Loucy (cell line): ENCODE data around the gene MINDY4.

Experiments used
- H2AFZ ChIP-seq: fragments of 200-600 bp; sonication (generic); 2 replicates; pipeline ENCODE4 v1.6.0; 2016; ENCODE audit warnings: antibody characterized with exemption, mild to moderate bottlenecking, low read length, moderate library complexity
- H3F3A ChIP-seq: fragments of 200-600 bp; 2 replicates; pipeline ENCODE4 v1.6.0; 2016; ENCODE audit warnings: antibody characterized with exemption, low read depth, mild to moderate bottlenecking
- H3K27me3 ChIP-seq: fragments of 200-600 bp; sonication (generic); 2 replicates; pipeline ENCODE4 v1.6.1; 2014; ENCODE audit warnings: low read length, mild to moderate bottlenecking; ENCODE audit not compliant: insufficient read depth, poor library complexity, severe bottlenecking
- H3K36me3 ChIP-seq: fragments of 200-600 bp; sonication (generic); 2 replicates; pipeline ENCODE4 v1.6.1; 2016; ENCODE audit warnings: low read length; ENCODE audit not compliant: insufficient read depth
- H3K4me1 ChIP-seq: fragments of 200-600 bp; sonication (generic); 2 replicates; pipeline ENCODE4 v1.5.1; 2014; ENCODE audit warnings: low read length, mild to moderate bottlenecking; ENCODE audit not compliant: insufficient read depth, poor library complexity, severe bottlenecking
- H3K4me2 ChIP-seq: fragments of 200-600 bp; sonication (generic); 2 replicates; pipeline ENCODE4 v1.6.0; 2014; ENCODE audit warnings: antibody characterized with exemption, low read length, low read depth, mild to moderate bottlenecking; ENCODE audit not compliant: poor library complexity, severe bottlenecking
- H3K4me3 ChIP-seq: fragments of 200-600 bp; sonication (generic); 2 replicates; pipeline ENCODE4 v1.5.1; 2014; ENCODE audit warnings: low read length, mild to moderate bottlenecking, mixed read lengths; ENCODE audit not compliant: poor library complexity, severe bottlenecking
- H3K79me2 ChIP-seq: fragments of 200-600 bp; sonication (generic); 2 replicates; pipeline ENCODE4 v1.6.1; 2014; ENCODE audit warnings: low read length; ENCODE audit not compliant: insufficient read depth
- H3K9ac ChIP-seq: fragments of 200-600 bp; sonication (generic); 2 replicates; pipeline ENCODE4 v1.6.0; 2014; ENCODE audit warnings: mild to moderate bottlenecking, low read depth, low read length, moderate library complexity; ENCODE audit not compliant: poor library complexity, severe bottlenecking
- H3K9me2 ChIP-seq: fragments of 200-600 bp; sonication (generic); replicated peaks from 2 replicates; pipeline ENCODE4 v1.6.1; 2016; ENCODE audit warnings: low read depth, low read length, mixed read lengths
- H3K9me3 ChIP-seq: fragments of 200-600 bp; sonication (generic); 2 replicates; pipeline ENCODE4 v1.6.1; 2014; ENCODE audit warnings: mild to moderate bottlenecking, antibody characterized with exemption, low read length, low read depth; ENCODE audit not compliant: insufficient read depth
- H4K20me1 ChIP-seq: fragments of 200-600 bp; sonication (generic); 2 replicates; pipeline ENCODE4 v1.6.0; 2014; ENCODE audit warnings: antibody characterized with exemption, low read length, mild to moderate bottlenecking; ENCODE audit not compliant: insufficient read depth, poor library complexity, severe bottlenecking
- EZH2phosphoT487 ChIP-seq: fragments of 200-600 bp; IDR thresholded peaks from 2 replicates; pipeline ENCODE4 v1.6.1; 2018; ENCODE audit warnings: antibody characterized with exemption, mild to moderate bottlenecking, moderate library complexity, borderline replicate concordance
- TF ChIP-seq, protein P1 (sequence below): fragments of 200-600 bp; sonication (generic); conservative IDR thresholded peaks from 2 replicates; pipeline ENCODE4 v1.5.1; 2014; ENCODE audit warnings: mild to moderate bottlenecking, antibody characterized with exemption, low read length

Gene MINDY4

DNA sequence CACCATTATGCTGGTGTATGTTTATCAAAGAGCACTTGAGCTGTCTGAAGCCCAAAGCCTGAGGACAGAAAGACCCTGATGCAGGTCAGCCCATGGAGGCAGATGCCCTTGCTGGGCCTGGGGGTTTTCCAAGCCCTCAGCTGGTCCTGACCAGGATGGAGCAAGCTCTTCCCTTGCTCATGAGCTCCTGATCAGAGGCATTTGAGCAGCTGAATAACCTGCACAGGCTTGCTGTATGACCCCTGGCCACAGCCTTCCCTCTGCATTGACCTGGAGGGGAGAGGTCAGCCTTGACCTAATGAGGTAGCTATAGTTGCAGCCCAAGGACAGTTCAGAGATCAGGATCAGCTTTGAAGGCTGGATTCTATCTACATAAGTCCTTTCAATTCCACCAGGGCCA, 153.4 kb downstream of the MINDY4 start:
- Histone ChIP-seq H3K9me2 (no peaks in the 10 kb centered on the region), H3K4me2 (no peak overlapping the region), H3K4me3 (no peak overlapping the region), H3K9me3 (no peaks in the 10 kb centered on the region), H3K36me3 (no peaks in the 10 kb centered on the region), H2AFZ (no peak overlapping the region), H3K79me2 (no peaks in the 10 kb centered on the region), H3K4me1 (no peaks in the 10 kb centered on the region), H4K20me1 (no peaks in the 10 kb centered on the region), H3K27me3 (no peaks in the 10 kb centered on the region), H3F3A (no peaks in the 10 kb centered on the region), H3K9ac (no peak overlapping the region)
- no peak for TF ChIP-seq EZH2phosphoT487
- TF ChIP-seq, protein P1, sequence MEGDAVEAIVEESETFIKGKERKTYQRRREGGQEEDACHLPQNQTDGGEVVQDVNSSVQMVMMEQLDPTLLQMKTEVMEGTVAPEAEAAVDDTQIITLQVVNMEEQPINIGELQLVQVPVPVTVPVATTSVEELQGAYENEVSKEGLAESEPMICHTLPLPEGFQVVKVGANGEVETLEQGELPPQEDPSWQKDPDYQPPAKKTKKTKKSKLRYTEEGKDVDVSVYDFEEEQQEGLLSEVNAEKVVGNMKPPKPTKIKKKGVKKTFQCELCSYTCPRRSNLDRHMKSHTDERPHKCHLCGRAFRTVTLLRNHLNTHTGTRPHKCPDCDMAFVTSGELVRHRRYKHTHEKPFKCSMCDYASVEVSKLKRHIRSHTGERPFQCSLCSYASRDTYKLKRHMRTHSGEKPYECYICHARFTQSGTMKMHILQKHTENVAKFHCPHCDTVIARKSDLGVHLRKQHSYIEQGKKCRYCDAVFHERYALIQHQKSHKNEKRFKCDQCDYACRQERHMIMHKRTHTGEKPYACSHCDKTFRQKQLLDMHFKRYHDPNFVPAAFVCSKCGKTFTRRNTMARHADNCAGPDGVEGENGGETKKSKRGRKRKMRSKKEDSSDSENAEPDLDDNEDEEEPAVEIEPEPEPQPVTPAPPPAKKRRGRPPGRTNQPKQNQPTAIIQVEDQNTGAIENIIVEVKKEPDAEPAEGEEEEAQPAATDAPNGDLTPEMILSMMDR = no peak

DNA sequence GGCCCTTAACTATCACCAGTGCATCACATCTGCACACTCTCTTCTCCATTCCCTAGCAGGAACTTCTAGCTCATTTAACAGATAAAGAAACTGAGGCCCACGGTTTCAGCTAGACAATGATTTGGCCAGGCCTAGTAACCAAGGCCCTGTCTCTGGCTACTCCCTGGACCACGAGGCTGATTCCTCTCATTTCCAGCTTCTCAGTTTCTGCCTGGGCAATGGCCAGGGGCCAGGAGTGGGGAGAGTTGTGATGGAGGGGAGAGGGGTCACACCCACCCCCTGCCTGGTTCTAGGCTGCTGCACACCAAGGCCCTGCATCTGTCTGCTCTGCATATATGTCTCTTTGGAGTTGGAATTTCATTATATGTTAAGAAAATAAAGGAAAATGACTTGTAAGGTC, 153.9 kb downstream of the MINDY4 start:
- Histone ChIP-seq H3F3A (no peaks in the 10 kb centered on the region), H3K79me2 (no peaks in the 10 kb centered on the region), H3K36me3 (no peaks in the 10 kb centered on the region), H3K9me2 (no peaks in the 10 kb centered on the region), H3K4me3 (no peak overlapping the region), H3K9me3 (no peaks in the 10 kb centered on the region), H3K27me3 (no peaks in the 10 kb centered on the region), H3K4me1 (no peaks in the 10 kb centered on the region), H2AFZ (no peak overlapping the region), H4K20me1 (no peaks in the 10 kb centered on the region), H3K4me2 (no peak overlapping the region), H3K9ac (no peak overlapping the region)
- TF ChIP-seq, protein P1 = no peak
- TF ChIP-seq EZH2phosphoT487 = no peak

DNA sequence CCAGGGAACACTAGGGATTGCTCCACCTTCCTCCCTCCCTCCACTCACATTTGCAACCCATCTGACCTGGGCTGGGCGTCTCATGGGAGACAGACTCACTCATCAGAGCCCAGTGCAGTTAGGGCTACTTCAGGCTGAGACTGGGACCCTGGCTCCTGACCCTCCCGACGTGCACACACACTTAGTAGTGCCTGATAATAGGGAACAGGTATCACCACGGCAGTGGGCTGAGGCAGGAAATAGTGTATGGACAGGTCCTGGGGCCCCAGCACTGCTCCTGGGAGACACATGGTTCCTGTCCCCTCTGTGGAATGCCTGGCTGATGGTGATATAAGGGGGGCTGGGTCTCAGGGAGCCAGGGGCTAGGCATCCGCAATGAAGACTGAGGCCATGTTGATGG, 154.7 kb downstream of the MINDY4 start:
- Histone ChIP-seq H3K36me3 (no peaks in the 10 kb centered on the region), H3K4me2 (no peak overlapping the region), H3K4me3 (no peak overlapping the region), H3K9me3 (no peaks in the 10 kb centered on the region), H3K27me3 (no peaks in the 10 kb centered on the region), H3K9ac (no peak overlapping the region), H4K20me1 (no peaks in the 10 kb centered on the region), H2AFZ (no peak overlapping the region), H3K4me1 (no peaks in the 10 kb centered on the region), H3K9me2 (no peaks in the 10 kb centered on the region), H3F3A (no peaks in the 10 kb centered on the region), H3K79me2 (no peaks in the 10 kb centered on the region)
- TF ChIP-seq, protein P1 = no peak
- TF ChIP-seq EZH2phosphoT487 = no peak
